Femur (tissue), 1 donor: ENCODE data around the gene NEDD9.

Experiments
- DNase-seq: peaks from one replicate; pipeline ENCODE4 v3.0.0-alpha.2; 2017

NEDD9 gene

GRCh38 chr6:11172501-11173327, 59.8 kb downstream of the NEDD9 start:
- peak; percentile 61 for DNase-seq

- DNase-seq = no peak
Measured at GRCh38 chr6:11171952-11172351, 60.5 kb downstream of the NEDD9 start.

- DNase-seq = no peak
Measured at GRCh38 chr6:11168091-11168635, 64.3 kb downstream of the NEDD9 start.

GRCh38 chr6:11166948-11167347, 65.5 kb downstream of the NEDD9 start:
- DNase-seq = no peak

GRCh38 chr6:11164717-11165646, 67.5 kb downstream of the NEDD9 start:
- DNase-seq = no peak

GRCh38 chr6:11163932-11164331, 68.5 kb downstream of the NEDD9 start:
- DNase-seq = no peak

- no peak for DNase-seq
Measured at GRCh38 chr6:11162262-11162661, 70.2 kb downstream of the NEDD9 start.

GRCh38 chr6:11161031-11161956, 71.2 kb downstream of the NEDD9 start:
- no peak for DNase-seq

GRCh38 chr6:11160199-11160598, 72.3 kb downstream of the NEDD9 start:
- DNase-seq = no peak

- no peak for DNase-seq
Measured at GRCh38 chr6:11155589-11155988, 76.9 kb downstream of the NEDD9 start.

GRCh38 chr6:11153447-11153846, 79.0 kb downstream of the NEDD9 start:
- no peak for DNase-seq

GRCh38 chr6:11152581-11152980, 79.9 kb downstream of the NEDD9 start:
- no peak for DNase-seq

- DNase-seq = no peak
Measured at GRCh38 chr6:11151488-11151887, 81.0 kb downstream of the NEDD9 start.

- DNase-seq = no peak
Measured at GRCh38 chr6:11149551-11149950, 82.9 kb downstream of the NEDD9 start.

GRCh38 chr6:11146117-11146826, 86.2 kb downstream of the NEDD9 start:
- DNase-seq = no peak

GRCh38 chr6:11144393-11144851, 88.0 kb downstream of the NEDD9 start:
- peak; percentile 81 for DNase-seq

- peak; percentile 47 for DNase-seq
Measured at GRCh38 chr6:11143394-11144371, 88.8 kb downstream of the NEDD9 start.

GRCh38 chr6:11142296-11143027, 90.0 kb downstream of the NEDD9 start:
- no peak for DNase-seq

- DNase-seq = no peak
Measured at GRCh38 chr6:11141295-11141694, 91.2 kb downstream of the NEDD9 start.

GRCh38 chr6:11140056-11140455, 92.4 kb downstream of the NEDD9 start:
- no peak for DNase-seq
